Spinal cord (tissue), 10 donors: ENCODE data around the gene RUNX3. TPM values are rescaled to one million over a fixed set of nuclear protein-coding genes. Genes with fewer than 3 reads are reported as not detected.
A peak's percentile ranks its signal among the peaks of the same experiment; 100 is the strongest.

Experiments
- DNase-seq, 6 donors: peaks; one replicate each; pipeline versions ENCODE4 v3.0.0 to v3.0.0-alpha.2; 2013 to 2015; ENCODE audit warnings: low spot score in 6 of 6, low read depth in 4 of 6
- H3K27ac ChIP-seq: one replicate; pipeline ENCODE4 v1.5.1; 2013; ENCODE audit warnings: low read depth, low read length, control low read depth
- H3K27me3 ChIP-seq: one replicate; pipeline ENCODE4 v1.6.1; 2013; ENCODE audit warnings: low read length; ENCODE audit not compliant: control insufficient read depth, insufficient read depth
- H3K36me3 ChIP-seq: one replicate; pipeline ENCODE4 v1.6.1; 2013; ENCODE audit warnings: low read length; ENCODE audit not compliant: control insufficient read depth, insufficient read depth
- H3K4me1 ChIP-seq: one replicate; pipeline ENCODE4 v1.6.1; 2013; ENCODE audit warnings: low read length; ENCODE audit not compliant: control insufficient read depth, insufficient read depth
- H3K4me3 ChIP-seq: one replicate; pipeline ENCODE4 v1.5.1; 2013; ENCODE audit warnings: low read depth, low read length, control low read depth
- H3K9me3 ChIP-seq: one replicate; pipeline ENCODE4 v1.6.1; 2013; ENCODE audit warnings: low read length; ENCODE audit not compliant: control insufficient read depth, insufficient read depth
- WGBS: methylation state at CpG from one replicate; pipeline ENCODE4 v1.1.5; 2013; ENCODE audit warnings: missing lambda C conversion rate; ENCODE audit not compliant: insufficient coverage; 5-methylcytosine and 5-hydroxymethylcytosine counted together
- polyA plus RNA-seq, 2 donors: library from polyadenylated mRNA; unstranded; fragments of 120-200 nt; gene quantifications; one replicate each; pipeline ENCODE4 v1.2.1, GENCODE V29; 2013; ENCODE audit not compliant: insufficient read length in 2 of 2
- total RNA-seq, 2 donors: library from RNA; depleted of rRNA in 1 of 2; stranded (reverse); fragments of 120-200 nt in 1 of 2; fragments of >200 nt in 1 of 2; gene quantifications; one replicate each; pipeline versions ENCODE4 v1.2.3 to v1.2.4, GENCODE V29; 2013 to 2014
- donor health status: healthy.

The RUNX3 gene
- total and polyA plus RNA-seq, 4 donors, result 0.08 to 0.42 (median 0.10) TPM

DNA sequence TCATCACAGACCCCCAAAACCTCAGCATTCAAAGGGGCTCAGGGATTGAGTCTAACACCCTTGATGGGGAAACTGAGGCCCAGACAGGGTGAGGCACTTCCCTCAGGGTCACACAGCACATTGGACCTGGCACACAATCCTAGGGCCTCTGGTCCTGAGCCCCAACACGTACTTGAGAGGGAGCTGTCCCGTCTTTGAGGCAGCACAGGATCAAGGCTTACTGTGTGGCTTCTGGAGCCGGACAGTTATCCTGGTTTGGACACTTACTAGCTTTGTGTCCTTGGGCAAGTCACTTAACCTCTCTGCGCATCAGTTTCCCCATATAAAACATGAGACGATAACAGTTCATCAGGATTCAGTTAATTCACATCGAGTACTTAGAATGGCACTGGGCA lies 26.5 kb downstream of the RUNX3 start:
- no peak for DNase-seq
- 93% methylated on average over 5 of the region's 6 CpGs for WGBS
- peaks cover 19% of the 10 kb centered on the region for H3K27me3 ChIP-seq

DNA sequence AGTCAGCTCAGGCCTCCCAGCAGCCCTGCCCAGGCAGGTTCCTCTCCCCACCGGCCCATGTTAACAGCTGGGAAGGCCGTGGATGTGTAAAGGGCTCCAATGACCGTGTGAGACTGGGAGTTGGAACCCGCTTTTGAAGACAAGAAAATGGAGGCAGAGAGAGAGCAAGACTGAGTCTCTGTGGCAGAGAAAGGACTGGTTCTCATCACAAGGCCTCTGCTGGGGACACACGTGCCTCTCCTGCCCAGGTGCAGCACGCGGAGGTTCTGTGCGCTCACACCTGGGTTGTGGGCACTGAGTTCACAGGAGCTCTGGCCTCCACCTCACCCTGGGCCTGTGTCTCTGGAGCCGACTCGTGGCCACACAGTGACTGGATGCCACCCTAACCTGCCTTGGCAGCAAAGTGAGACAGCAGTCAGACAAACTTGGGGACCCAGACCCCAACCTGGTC lies 27.0 kb downstream of the RUNX3 start:
- Histone ChIP-seq H3K9me3 (no peaks in the 10 kb centered on the region), H3K4me3 (no peak overlapping the region), H3K36me3 (no peaks in the 10 kb centered on the region), H3K27ac (no peak overlapping the region), H3K27me3 (peaks cover 17% of the 10 kb centered on the region), H3K4me1 (peaks cover 28% of the 10 kb centered on the region)
- DNase-seq, result no peak
- 83% methylated on average over 10 of the region's 10 CpGs for WGBS

More for the DNA sequence above, 26.5 kb downstream of the RUNX3 start:
- Histone ChIP-seq H3K36me3 (no peaks in the 10 kb centered on the region), H3K27ac (no peak overlapping the region), H3K4me1 (peaks cover 28% of the 10 kb centered on the region), H3K9me3 (no peaks in the 10 kb centered on the region), H3K4me3 (no peak overlapping the region)

DNA sequence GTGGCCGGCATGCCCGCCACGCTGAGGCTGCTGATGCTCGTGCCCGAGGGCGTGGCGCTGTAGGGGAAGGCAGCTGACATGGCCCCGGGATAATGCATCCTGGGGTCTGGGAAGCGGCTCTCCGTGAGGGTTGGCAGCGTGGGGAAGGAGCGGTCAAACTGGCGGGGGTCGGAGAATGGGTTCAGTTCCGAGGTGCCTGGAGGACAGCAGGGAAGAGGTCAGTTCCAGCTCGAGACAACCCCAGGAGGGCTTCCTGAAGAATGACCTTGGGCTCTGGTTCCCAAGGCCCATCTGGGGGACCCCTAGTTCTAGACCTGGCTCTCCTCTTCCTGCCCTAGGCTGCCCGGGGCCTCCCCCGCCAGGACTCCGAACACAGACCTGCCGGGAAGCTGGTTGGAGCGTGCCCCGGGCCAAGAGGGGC lies 27.6 kb downstream of the RUNX3 start:
- WGBS, result 91% methylated on average over 19 of the region's 22 CpGs
- no peaks in the 10 kb centered on the region for H3K9me3 ChIP-seq
- H3K27ac ChIP-seq, result no peak overlapping the region
- H3K27me3 ChIP-seq, result peaks cover 17% of the 10 kb centered on the region
- no peaks in the 10 kb centered on the region for H3K36me3 ChIP-seq
- peaks cover 28% of the 10 kb centered on the region for H3K4me1 ChIP-seq
- DNase-seq, result no peak
- no peak overlapping the region for H3K4me3 ChIP-seq

DNA sequence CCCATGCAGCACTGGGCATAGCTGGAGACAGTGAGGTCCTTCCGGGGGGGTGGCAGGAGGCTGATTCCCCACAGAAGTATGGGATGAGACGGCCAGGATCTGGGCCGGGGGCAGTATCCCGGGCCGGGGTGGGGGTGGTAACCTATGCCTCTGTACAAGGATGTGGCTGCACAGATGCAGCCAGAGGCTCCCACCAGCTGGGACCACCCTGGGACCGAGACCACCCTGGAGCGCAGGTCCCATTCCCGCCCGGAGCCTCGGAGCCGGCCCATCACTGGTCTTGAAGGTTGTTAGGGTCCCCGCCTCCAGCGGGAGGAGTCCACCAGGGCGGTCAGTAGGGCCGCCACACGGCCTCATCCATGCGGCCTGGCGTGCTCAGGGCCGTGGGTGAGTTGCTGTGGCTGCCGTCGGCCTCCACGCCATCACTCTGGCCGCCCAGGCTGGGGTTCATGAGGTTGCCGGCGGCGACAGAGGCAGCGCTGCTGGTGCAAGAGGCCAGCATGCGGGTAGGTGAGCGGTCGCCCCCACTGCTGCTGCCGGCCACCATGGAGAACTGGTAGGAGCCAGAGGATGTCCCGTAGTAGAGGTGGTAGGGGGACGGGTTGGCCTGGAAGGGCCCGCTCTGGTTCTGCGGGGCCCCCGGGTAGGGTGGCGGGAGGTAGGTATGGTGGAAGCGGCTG lies 28.1 kb downstream of the RUNX3 start:
- Histone ChIP-seq H3K4me3 (no peak overlapping the region), H3K27ac (no peak overlapping the region), H3K4me1 (peaks cover 28% of the 10 kb centered on the region), H3K36me3 (no peaks in the 10 kb centered on the region), H3K27me3 (peaks cover 17% of the 10 kb centered on the region), H3K9me3 (no peaks in the 10 kb centered on the region)
- no peak for DNase-seq
- WGBS, result 92% methylated on average over 38 of the region's 38 CpGs

DNA sequence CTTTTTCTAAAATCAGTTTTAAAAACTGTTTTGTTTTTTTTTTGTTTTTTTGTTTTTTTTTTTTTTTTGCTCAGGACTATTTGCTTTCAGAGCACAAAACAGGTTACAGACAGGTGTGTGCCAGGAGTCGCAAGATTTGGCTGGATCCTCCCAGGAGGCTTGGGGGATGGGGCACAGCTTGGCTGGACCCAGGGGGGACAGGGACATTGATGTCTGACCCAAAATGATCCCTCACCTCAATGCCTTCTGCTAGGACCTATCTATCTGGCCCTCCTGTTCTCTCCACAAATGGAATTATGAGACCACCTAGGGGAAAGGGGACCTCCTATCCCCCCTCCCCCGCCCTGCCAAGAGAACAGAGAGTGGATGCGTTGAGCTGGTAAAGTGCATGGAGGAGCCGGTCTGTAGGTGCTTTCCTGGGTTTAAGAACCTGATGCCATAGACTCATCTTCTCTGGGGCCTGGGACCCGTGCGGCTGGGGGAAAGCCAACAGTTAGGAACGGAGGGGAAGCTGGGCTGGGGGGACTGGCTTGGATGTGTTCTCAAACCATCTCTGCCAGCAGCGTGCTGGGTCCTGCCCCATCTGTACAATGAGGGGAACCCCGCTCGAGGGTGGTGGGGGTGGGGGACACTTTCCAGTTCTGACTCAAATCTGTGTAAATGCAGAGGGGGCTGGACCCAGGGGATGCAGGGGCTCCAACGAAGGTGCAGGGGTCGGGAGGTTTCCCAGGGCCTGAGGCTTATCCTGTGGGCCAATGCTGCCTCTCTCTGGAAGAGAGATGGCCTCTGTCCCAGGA lies 28.9 kb downstream of the RUNX3 start:
- Histone ChIP-seq H3K4me3 (no peak overlapping the region), H3K27me3 (peaks cover 17% of the 10 kb centered on the region), H3K9me3 (no peaks in the 10 kb centered on the region), H3K27ac (no peak overlapping the region), H3K36me3 (no peaks in the 10 kb centered on the region), H3K4me1 (peaks cover 24% of the 10 kb centered on the region)
- no peak for DNase-seq
- WGBS, result 88% methylated on average over 9 of the region's 12 CpGs

DNA sequence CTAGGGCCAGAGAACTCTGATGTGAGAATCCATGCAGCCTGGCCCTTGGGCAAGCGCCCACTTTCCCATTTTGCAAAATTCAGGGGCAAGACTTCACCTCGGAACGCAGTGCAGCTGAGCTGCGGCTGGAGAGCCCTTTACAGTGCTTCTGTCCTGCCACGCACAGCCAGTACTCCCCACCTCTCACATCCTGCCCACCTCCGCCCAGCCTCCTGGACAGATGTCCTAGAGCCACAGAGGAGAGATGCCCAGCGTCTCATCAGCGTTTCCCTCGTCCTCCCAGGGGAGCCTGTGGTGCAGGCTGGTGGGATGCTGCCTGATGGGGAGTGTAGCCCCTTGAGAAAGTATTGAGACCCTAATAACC lies 29.6 kb downstream of the RUNX3 start:
- Histone ChIP-seq H3K9me3 (no peaks in the 10 kb centered on the region), H3K4me3 (no peak overlapping the region), H3K4me1 (peaks cover 17% of the 10 kb centered on the region), H3K27ac (no peak overlapping the region), H3K36me3 (no peaks in the 10 kb centered on the region), H3K27me3 (peaks cover 17% of the 10 kb centered on the region)
- 62% methylated on average over 5 of the region's 9 CpGs for WGBS
- DNase-seq, result no peak

DNA sequence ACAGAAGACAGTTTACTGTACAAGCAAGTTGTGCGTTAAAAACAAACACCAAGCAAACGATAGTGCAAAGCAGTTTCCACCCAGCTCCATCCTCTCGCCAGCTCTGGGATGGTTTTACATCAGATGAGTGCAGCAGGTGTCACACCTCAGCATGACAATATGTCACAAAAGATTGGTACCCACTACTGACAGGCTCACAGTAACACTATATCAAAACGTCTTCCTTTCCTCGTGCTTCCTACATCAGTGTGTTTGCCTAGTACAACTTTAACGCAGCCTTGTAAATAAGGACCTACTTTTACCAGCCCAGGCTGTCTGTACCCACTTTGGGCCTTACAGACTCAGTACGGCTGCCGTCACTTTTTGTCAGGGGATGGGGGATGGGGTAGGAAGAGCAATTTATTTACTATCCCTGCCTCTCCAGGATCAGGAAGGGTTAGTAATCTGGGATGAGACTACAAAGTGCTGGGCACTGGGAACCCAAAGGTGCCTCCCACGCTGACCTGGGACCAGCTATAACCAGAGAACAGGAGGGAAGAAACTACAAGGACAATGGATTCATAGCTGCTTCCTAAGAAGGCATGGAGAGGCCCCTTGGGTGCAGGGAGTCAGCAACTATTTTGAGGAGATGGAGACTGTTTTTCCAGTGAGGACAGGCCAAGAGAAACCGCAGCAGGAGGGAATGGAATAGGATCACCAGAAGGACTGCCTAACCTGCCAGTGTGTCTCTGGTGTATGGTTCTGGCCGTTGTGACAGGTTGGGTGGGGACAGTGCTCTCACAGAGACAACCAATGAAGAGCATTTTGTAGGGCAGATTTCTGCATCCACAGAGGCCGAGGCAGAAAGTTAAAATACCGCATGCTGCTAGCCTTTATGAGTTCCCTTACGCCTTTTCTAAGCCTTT lies 30.2 kb downstream of the RUNX3 start:
- Histone ChIP-seq H3K9me3 (no peaks in the 10 kb centered on the region), H3K27ac (no peak overlapping the region), H3K27me3 (peaks cover 14% of the 10 kb centered on the region), H3K4me1 (peaks cover 10% of the 10 kb centered on the region), H3K36me3 (no peaks in the 10 kb centered on the region), H3K4me3 (no peak overlapping the region)
- DNase-seq, result no peak
- 69% methylated on average over 10 of the region's 14 CpGs for WGBS

DNA sequence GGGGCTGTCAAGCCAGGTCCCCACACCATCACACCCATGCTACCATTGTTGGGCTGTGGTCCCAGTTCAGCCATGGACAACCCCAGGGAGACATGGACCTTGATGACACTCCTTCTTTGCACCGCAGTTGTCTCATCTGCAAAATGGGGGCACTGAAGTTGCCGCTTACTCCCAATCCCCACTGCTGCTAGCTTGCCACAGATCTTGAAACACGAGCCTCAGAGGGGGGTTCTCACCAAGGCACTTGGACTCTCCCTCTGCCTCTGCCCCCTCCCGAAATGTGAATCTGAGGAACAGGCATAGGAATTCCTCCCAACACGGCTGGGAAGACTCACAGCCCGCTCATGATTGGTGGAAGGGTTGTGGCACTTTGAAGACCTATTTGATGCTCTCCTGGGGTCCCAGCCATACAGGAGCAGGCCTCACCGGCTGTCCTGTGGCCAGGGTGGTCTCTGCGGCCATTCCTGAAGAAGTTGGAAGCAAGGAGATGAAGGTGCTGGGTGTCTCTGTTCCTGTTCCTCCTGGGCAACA lies 31.1 kb downstream of the RUNX3 start:
- Histone ChIP-seq H3K36me3 (no peaks in the 10 kb centered on the region), H3K9me3 (no peaks in the 10 kb centered on the region), H3K4me3 (no peak overlapping the region), H3K27ac (no peak overlapping the region), H3K27me3 (peaks cover 13% of the 10 kb centered on the region), H3K4me1 (peaks cover 2% of the 10 kb centered on the region)
- WGBS, result 80% methylated on average over 6 of the region's 8 CpGs
- no peak for DNase-seq

DNA sequence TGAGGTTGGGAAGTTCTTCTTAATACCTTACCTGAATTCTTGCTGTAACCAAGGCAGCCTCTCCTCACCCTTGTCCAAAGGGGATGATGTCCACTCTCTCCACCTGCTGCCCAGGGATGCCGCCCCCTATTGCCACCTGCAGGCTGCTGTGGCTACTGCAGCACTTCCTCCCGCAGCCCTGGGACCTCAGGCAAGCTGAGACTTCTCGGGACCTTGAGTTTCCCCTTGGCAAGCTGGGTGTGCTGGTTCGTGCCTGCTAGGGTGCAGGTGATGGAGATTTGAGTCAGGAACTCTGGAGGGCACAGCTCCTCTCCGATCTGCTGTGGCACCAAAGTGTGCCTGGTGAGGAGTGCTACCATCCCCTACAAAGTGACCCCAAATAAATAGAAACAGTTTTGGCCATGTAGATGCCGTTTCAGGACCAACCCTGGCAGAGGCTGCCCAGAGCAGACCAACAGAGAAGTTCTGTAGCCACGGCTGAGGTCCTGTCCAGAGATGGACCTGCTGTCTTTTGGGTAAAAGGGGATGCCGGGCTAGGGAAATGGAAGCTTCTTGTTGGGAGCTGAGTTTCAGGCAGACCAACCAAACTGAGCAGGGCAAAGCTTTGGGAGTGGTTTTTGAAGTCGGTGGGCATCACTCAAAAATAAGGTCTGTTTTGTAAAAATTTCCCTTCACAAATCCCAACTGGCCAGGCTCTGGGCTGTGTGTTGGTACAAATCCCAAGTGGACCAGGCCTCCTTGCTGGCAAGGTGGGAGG lies 31.7 kb downstream of the RUNX3 start:
- no peak overlapping the region for H3K27ac ChIP-seq
- no peaks in the 10 kb centered on the region for H3K36me3 ChIP-seq
- H3K4me1 ChIP-seq, result no peaks in the 10 kb centered on the region
- peak in 1 of 6 donors; percentile 14 for DNase-seq
- WGBS, result 34% methylated on average over 6 of the region's 9 CpGs
- H3K27me3 ChIP-seq, result peaks cover 13% of the 10 kb centered on the region
- no peak overlapping the region for H3K4me3 ChIP-seq
- H3K9me3 ChIP-seq, result no peaks in the 10 kb centered on the region
